Skeletal muscle cell (primary cell): ENCODE data around the gene SLC25A44.
"Not testable (repeated sequence)": the region's sequence is repeated elsewhere in the genome, so short reads cannot be mapped to it uniquely, and the experiment has no call there.

Experiments used
- DNase-seq: peaks from one replicate; pipeline ENCODE4 v3.0.0-alpha.2; 2010; ENCODE audit warnings: low read depth
- H3K4me3 ChIP-seq: 2 replicates; pipeline ENCODE4 v1.5.1; 2011; ENCODE audit warnings: low read depth, mild to moderate bottlenecking, control low read depth, low read length, moderate library complexity

The SLC25A44 gene

DNA sequence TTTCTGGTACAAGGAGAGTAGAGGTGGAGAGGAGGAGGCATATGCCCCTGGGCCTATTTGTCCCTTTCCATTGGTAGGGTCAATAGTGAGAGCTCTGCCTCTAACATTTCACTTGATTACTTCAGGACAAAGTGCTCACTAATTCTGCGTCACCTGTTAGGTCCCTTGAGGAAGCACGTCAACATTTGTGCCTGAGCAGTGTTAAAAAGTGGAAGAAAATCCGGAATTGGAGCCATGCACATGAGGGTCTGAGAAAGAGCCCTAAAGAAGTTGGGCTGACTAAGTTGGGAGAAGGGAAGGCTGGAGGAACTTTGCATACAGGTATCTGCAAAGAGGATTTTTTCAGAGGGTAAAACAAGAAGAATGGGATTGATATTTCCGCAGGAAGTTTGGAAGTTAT is 1.9 kb downstream of the SLC25A44 start:
- no peak overlapping the region for H3K4me3 ChIP-seq
- DNase-seq: no peak

DNA sequence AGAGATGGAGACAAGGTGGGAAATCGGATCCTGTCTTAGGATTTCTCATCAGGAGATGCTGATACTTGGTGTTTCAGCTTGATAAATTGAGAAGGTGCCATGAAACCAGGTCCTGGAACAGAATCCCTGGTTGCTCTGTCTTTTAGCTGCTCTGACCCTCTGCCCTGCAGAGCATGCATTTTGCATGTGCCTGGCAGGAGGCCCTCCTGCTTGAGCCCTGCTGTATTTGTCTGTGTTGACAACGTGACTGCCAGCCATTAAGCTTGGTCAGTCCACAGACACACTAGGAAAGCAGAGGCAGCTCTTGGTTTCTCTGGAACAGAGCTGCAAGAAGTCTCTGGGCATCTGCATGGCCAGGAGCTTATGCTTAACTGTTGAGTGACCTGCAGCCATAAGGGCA is 2.5 kb downstream of the SLC25A44 start:
- no peak for DNase-seq
- no peak overlapping the region for H3K4me3 ChIP-seq

GRCh38 chr1:156198831-156199349 is 5.0 kb downstream of the SLC25A44 start:
- no peak overlapping the region for H3K4me3 ChIP-seq
- DNase-seq: no peak

GRCh38 chr1:156200044-156200443 is 6.1 kb downstream of the SLC25A44 start:
- DNase-seq: no peak
- H3K4me3 ChIP-seq: no peak overlapping the region

GRCh38 chr1:156203331-156203730 is 9.4 kb downstream of the SLC25A44 start:
- H3K4me3 ChIP-seq: no peak overlapping the region
- no peak for DNase-seq

GRCh38 chr1:156204686-156205085 is 10.8 kb downstream of the SLC25A44 start:
- DNase-seq: no peak
- no peak overlapping the region for H3K4me3 ChIP-seq

DNA sequence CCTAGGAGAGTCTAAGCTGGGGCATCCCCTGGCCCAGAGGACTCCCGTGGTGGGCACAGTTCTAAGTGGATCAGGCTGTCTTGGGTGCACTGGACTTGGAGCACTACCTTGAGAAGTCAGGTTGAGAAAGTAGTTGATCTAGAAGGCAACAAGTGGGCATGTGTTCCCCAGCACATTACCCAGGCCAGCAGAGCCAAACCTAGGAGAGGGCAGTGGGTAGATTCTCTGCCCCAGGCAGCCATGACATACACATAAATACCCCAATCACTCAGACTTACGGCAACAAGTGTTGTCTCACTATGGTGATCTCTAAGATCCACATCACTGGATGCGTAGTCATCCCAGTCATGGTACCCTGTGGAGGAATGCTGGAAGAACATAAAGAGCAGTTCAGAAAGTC is 17.3 kb downstream of the SLC25A44 start:
- no peak for DNase-seq

DNA sequence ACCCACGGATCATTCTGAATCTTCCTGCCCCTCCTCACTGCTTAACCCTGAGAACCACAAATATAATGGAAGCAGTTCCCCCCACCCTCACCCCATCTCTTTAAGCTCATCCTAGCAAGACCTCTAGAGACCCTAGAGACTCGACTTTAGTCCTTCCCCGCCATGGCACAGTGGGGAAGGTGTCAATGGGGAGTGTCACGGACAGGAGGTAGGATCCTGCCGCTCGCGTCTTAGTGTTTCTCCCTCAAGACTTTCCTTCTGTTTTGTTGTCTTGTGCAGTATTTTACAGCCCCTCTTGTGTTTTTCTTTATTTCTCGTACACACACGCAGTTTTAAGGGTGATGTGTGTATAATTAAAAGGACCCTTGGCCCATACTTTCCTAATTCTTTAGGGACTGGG is 18.2 kb downstream of the SLC25A44 start:
- DNase-seq: no peak
- H3K4me3 ChIP-seq: peak overlapping the region; percentile 59

More for the DNA sequence above, 17.3 kb downstream of the SLC25A44 start:
- H3K4me3 ChIP-seq: no peak overlapping the region

- peak; percentile 85 for DNase-seq
- peak within 1 kb of the TSS; percentile 59 for H3K4me3 ChIP-seq
Measured at GRCh38 chr1:156212833-156213643, 19.1 kb downstream of the SLC25A44 start, which contains the start of gene PMF1. Gene PMF1, plus strand, starts transcription at chr1:156213007. Its CDS starts 9 bp downstream, at chr1:156213016.

DNA sequence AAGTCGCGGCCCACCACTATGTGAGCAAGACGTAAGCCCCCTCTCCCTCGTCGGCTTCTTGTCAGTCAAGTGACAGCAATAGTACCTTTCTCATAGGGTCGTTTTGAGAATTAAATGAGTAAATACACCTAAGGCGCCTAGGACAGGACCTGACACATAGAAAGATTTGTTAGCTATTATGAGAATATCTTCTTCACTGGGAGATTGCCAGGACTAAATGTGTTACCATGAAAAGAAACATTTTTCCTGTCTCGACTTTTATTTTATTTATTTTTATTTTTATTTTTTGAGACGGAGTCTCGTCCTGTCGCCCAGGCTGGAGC is 19.7 kb downstream of the SLC25A44 start:
- H3K4me3 ChIP-seq: peak overlapping the region; percentile 59
- no peak for DNase-seq

GRCh38 chr1:156214024-156214748 is 20.3 kb downstream of the SLC25A44 start:
- H3K4me3 ChIP-seq: peak overlapping the region; percentile 59
- DNase-seq: no peak

GRCh38 chr1:156216361-156217086 is 22.6 kb downstream of the SLC25A44 start:
- H3K4me3 ChIP-seq, DNase-seq: not testable (repeated sequence)

DNA sequence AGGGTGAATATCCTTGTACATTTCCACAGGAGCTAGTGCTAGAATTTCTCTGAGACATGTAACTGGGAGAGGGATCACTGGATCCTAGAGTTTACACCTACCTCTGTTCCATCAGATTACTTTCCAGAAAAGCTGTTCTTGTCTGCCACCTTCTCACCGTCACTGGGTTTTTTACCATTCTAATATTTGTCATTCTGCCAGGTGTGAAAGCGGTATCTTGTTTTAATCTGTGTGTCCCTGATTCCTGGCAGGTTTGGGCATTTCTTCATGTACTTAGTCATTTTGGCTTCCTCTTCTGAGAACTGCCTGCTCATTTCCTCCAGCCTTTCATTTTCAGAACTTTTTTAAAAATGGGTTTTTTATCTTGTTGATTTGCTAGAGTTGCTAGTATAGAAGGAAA is 24.0 kb downstream of the SLC25A44 start:
- DNase-seq: no peak
- H3K4me3 ChIP-seq: no peak overlapping the region

DNA sequence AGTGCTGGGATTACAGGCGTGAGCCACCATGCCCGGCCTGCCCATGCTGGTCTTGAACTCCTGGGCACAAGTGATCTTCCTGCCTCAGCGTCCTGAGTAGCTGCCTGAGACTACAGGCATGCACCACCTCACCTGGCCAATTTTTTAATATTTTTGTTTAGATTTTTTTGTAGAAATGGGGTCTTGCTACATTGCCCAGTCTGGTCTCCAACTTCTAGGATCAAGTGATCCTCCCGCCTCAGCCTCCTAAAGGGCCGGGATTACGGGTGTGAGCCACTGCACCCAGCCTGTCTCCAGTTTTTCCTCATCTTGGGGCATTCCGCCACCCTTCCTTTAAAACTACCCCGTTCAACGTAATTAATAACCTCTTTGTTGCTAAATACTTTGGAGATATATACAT is 26.3 kb downstream of the SLC25A44 start:
- H3K4me3 ChIP-seq: no peak overlapping the region
- DNase-seq: no peak

DNA sequence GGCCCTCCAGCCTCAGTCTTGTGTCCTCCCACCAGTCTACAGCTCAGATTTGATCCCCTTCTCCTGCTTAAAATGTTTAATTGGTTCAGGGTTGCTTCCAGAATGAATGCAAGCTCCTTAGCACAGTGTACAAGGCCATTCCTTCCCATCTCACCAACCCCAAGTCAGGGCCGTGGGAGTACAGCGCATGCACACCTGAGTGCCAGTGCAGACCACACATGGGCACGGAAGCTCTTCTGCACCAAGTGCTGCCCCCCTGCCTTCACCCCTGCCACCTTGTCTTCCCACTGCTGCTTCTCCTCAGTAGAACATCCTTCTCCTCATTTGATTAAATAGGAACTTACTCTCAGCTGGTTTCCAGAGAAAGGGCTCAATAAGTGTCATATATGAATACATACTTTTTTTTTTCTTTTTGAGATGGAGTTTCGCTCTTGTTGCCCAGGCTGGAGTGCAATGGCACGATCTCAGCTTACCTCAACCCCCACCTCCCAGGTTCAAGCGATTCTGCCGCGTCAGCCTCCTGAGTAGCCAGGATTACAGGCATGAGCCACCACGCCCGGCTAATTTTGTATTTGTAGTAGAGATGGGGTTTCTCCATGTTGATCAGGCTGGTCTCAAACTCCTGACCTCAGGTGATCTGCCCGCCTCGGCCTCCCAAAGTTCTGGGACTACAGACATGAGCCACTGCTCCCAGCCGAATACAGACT is 28.2 kb downstream of the SLC25A44 start:
- no peak for DNase-seq
- no peak overlapping the region for H3K4me3 ChIP-seq

- DNase-seq: no peak
- H3K4me3 ChIP-seq: no peak overlapping the region
Measured at GRCh38 chr1:156225677-156226014, 31.7 kb downstream of the SLC25A44 start.

DNA sequence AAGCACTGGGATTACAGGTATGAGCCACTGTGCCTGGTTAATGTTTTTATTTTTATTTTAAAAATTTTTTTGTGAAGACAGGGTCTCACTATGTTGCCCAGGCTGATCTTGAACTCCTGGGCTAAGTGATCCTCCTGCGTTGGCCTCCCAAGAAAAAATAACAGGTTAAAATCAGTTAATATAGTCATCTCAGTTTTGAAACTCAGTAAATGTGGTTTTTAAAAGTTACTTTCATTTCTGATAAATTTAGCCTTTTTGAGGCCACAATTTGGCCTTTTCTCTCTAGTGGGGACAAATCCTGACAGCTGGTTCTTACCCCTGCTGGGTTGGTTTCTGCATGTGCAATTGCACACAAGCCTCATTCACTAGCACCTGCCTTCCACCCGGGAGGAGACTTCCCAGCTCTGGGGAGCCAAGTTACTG is 32.2 kb downstream of the SLC25A44 start:
- no peak overlapping the region for H3K4me3 ChIP-seq
- DNase-seq: no peak

- H3K4me3 ChIP-seq: no peak overlapping the region
Measured at GRCh38 chr1:156226782-156227181, 32.9 kb downstream of the SLC25A44 start.

GRCh38 chr1:156228501-156228900 is 34.6 kb downstream of the SLC25A44 start:
- H3K4me3 ChIP-seq: no peak overlapping the region

More at GRCh38 chr1:156226782-156227181, 32.9 kb downstream of the SLC25A44 start:
- DNase-seq: no peak

More at GRCh38 chr1:156228501-156228900, 34.6 kb downstream of the SLC25A44 start:
- DNase-seq: no peak
